Colon (tissue), 2 donors: ENCODE measurements around the gene PPIP5K1.
"Not testable (repeated sequence)": the region's sequence is repeated elsewhere in the genome, so short reads cannot be mapped to it uniquely, and the experiment has no call there.

ENCODE experiments used
- FAIRE-seq: peaks from 2 replicates; lab custom pipeline; 2012; peaks lifted over from hg19 to GRCh38; lab: Jason Lieb, UNC
- donor health status: control.
- donor health status: control.

The PPIP5K1 gene

DNA sequence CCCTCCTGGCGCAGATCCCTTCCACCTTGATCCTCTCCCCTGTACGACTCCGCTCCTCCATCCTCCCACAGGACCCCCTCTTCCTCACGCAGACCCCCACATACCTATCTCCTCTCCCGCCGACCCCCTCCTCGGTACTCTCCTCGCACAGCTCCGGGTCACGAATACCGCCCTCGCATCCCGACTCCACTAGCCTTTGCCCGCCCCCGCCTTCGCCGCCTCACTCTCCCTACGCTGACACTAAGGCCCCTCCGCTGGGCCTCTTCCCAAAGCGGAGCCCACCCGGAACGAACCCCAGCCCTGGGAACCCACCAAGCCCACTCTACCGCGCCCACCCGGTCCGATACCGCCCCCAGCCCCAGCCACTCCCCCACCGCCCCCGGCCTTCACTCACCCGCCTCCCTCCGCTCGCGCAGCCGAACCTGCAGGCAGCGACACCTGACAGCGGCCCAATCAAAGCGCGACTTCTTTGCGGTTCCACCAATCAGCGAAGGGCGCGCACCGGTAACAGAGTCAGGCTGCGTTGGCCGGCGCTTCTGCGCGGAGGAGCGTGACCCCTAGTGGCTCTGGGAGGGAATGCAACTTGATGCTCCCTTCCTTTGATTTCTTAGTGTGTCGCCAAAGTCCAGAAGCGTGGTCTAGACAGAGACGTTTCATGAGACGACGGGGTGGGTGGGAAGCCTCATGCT is at the start of gene PPIP5K1:
Gene PPIP5K1 (minus strand): TSS at position 431 of the 689 bp plus-strand sequence. CDS start 5,704 bp downstream, outside the sequence.
- peak; percentile 21 for FAIRE-seq

DNA sequence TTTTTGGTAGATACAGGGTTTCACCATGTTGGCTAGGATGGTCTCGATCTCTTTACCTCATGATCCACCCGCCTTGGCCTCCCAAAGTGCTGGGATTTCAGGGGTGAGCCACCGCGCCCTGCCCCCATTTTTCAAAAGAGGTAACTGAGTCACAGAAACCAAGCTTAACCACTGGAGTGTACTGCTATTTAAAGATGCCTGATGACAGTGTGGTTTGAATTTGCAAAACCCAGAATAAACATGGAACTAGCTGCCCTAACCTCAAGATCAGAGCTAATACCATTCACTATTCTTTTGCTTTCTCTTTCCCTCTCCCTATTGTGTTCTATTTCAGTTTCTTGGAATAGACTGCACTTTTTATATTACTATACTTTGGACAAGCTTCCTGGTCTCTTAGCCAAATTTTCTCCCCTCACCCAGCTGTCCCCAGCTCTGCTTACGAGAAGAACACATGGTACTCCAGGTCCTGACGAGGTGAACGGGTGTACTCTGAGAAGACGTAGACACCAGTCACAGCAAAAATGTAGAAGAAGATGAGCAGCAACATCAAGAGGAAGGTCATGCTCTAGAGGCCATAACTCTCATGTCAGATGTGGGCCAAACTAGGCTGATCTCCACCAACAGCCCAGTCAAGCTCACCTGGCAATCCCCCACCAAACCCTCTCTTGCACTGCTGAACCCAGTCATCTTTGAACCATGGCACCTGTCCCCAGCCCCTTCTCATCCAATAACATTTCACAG is 48.6 kb upstream of the PPIP5K1 start:
- not testable (repeated sequence) for FAIRE-seq

DNA sequence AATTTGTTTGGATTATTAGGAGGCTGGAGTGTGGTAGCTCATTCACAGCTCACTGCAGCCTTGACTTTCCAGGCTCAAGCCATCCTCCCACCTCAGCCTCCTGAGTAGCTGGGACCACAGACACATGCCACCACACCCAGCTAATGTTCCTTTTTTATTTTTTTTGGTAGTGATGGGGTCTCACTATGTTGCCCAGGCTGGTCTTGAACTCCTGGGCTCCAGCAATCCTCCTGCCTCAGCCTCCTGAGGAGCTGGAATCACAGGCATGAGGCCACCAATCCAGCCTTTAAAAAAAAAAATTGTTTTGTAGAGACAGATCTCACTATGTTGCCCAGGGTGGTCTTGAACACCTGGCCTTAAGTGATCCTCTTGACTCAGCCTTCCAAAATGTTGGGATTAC is 36.9 kb upstream of the PPIP5K1 start:
- FAIRE-seq, result not testable (repeated sequence)

DNA sequence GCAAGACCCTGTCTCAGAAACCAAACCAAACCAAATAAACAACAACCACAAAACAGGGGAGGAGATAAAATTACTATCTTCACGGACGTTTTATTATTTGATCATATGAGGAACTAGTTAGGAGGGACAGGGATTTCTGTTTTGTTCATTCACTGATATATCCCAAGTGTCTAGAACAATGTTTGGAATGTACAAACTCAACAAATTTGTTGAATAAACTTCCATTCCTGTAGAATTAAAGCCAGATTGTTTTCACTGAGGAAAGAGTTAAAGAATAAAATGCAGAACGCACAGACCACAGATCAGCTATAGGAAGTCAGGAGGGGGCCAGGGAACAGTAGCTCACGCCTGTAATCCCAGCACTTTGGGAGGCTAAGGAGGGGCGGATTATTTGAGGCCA is 35.1 kb upstream of the PPIP5K1 start:
- FAIRE-seq, result no peak

DNA sequence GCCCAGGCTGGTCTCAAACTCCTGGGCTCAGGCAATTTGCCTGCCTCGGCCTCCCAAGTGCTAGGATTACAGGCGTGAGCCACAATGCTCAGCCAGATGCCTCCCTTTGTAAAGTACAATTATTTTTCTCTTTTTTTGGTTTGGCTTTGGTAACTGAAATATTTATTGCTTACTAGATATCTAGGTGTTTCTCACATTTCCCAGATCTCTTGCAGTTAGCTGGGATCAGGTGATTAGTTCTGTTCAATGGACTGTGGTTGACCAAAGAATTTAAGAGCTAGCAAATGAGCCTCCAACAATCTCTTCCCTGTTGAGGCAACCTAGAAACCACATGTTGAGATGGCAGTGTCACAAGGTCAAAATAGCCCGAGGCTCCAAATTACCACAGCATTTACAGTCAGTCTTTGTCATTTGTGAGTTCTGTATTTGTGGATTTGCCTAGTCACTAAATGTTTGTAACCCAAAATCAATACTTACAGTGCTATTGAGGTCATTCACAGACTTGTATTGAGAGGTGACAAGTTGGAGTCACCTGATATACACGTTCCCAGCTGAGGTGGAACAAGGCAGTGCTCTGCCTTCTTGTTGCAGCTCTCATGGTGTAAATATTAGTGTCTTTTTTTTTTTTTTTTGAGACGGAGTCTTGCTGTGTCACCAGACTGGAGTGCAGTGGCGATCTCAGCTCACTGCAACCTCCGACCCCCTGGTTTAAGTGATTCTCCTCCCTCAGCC is 32.2 kb upstream of the PPIP5K1 start:
- FAIRE-seq, result not testable (repeated sequence)

DNA sequence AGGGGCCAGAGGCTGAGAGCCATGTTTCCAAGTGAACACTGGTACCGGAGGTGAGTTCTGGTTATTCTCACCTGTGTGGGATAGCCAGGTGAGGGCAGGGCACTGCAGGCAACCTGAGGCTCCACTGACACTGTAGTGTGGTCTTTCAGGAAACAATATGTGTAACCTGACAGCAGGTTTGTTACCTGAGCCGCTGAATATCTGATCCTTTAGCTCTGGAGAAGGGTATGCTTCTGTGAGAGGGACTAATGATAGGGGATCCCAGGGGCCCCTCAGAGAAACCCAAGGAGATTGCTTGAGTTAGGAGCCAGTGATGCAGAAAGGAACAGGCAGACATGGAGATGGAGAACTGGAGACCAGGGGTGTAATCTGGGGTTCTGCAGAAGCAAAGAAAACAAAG is 28.7 kb upstream of the PPIP5K1 start, which contains the start of gene STRC:
Gene STRC (minus strand): TSS at position 101 of the 400 bp plus-strand sequence. CDS start 78 bp downstream, at position 23.
- FAIRE-seq, result not testable (repeated sequence)

DNA sequence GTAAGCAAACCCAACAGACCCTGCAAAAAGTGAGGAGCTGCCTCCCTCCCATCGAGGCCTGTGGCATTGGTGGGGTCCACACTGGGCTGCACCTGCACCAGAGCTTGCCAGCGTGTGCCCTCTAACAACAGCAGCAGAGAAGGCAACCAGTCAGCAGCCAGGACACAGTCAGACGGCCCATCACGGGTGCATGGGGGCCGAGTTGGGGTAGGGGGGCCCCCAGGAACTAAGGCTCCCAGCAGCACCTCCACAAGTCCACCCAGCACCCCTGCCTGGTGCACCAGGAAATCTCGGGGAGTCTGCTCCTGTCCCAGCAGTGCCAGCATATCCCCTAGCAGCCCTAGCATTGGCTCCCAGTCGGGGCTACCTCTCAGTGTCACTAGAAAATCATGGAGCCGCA is 27.7 kb upstream of the PPIP5K1 start:
- not testable (repeated sequence) for FAIRE-seq

DNA sequence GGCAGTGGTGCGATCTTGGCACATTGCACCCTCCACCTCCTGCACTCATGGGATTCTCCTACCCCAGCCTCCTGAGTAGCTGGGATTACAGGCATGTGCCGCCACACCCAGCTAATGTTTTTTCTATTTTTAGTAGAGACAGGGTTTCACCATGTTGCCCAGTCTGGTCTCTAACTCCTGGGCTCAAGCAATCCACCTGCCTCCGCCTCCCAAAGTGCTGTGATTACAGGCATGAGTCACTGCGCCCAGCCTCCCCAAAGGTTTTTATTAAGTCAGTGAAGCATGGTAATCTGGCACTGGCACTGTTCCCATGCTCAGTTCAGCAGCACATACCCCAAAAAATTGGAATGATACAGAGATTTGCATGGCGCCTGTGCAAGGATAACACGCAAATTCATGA is 12.2 kb upstream of the PPIP5K1 start:
- not testable (repeated sequence) for FAIRE-seq

DNA sequence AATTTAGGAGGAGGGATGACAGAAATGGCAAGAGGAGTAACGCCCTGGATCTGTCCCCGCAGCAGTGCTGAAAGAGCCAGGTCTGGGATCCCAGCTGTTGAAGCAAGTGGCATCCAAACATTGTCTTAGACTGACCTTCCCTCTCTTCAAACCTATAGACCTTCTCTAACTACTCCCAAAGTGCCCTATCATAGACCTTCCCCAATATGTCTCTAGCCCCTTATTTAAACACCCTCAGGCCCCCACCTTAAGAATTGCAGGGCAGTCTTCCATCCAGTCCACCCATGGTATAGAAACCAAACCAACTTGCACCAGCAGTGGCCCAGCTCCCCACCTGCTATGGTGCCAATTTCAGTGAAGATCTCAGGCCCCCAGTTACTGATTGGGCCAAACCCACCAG is 10.2 kb upstream of the PPIP5K1 start:
- not testable (repeated sequence) for FAIRE-seq

DNA sequence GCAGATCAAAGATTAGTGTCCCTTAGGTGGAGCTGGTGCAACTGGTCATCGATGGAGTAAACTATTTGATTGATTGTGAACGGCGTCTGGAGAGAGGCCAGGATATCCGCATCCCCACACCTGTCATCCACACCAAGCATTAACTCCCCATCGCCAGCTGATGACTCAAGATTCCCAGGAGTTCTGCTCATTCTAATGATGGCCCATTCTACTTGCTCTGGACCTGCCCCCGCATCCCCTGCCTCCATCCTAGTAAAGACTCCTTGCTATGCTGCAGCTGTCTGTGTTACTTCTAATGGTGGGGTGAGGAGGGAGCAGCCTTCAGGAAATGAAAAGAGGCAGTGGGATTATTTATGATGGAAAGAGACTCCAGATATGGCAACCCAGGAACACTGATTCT is 9.1 kb upstream of the PPIP5K1 start:
- FAIRE-seq, result not testable (repeated sequence)

DNA sequence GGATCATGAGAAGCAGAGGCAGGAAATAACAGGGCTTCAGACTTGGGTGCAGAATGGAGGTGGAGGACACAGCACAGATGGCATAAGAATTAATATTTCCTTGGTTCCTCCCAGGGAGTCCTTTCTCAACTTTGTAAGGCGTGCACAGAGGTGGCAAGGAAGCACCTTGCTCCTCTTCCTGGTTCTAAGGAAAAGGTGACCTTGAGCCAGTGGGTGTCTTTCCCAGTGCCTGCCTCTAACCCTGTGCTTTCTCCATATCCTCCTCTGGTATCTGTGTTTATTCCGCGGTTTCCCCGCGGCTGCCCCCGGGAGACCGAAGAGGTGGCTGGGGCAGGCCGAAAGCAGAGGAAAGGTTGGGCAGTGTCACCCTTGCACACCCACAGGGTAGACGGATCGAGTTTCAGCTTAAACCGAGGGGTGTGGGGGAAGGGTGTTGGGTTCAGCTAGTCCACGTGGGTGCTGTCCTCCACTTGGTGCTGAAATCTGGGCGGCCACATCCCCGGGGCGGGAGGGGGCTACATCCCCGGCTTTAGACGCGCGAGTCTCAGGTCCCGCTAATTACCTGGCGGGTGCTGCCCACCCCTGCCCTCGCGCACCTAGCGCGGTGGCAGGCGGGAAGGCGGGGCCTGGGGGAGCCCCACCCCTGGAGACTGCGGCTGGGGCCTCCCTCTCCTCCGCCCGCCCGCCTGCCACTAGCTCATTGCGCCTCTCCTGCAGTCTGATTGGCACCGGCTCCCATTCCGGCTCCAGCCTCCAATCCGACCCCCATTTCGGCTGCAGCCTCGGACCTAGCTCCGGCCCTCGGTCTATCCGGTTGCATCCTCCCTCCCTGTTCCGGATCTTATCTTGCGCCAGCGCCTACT is 3.6 kb upstream of the PPIP5K1 start, which contains the start of gene CKMT1B:
Gene CKMT1B (plus strand): TSS at position 700 of the 863 bp plus-strand sequence. CDS start 192 bp downstream, outside the sequence.
- FAIRE-seq, result not testable (repeated sequence)

DNA sequence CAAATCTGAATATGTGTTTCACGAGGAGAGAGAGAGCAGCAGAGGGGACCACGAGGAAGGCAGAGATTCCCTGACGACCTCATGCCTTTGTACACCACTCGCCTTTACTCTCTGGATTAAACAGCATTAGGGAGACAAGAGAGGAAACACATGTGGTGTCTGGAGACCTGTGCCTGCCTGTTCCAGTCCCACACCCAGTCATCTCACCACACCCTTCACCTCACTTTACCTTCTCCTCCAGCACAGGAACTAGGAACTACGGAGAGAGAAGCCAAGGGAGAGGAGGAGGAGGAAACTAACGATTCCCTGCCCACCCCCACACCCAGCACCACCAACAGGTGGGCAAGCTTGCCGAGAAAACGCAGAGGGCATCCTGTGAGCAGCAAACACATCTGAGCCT is 2.8 kb upstream of the PPIP5K1 start:
- FAIRE-seq, result not testable (repeated sequence)

DNA sequence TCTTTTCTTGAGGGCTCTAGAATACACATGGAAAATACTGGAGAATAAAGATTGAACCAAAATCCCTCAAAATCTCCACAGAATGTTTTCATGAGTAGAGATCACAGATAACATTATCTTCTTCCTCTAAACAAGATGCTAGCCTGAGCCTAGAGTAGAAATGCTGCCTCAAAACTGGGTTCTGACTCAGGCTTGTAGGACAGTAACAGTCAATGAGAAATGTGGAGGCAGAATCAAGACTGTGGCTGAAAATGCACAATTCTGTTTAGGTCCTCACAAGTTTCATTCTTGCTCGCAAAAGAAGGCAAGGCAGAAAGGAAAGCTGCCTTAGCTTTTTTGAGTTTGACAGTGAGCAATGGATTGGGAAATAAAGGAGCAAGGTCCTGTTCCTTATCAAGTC is 15.4 kb downstream of the PPIP5K1 start:
- not testable (repeated sequence) for FAIRE-seq

DNA sequence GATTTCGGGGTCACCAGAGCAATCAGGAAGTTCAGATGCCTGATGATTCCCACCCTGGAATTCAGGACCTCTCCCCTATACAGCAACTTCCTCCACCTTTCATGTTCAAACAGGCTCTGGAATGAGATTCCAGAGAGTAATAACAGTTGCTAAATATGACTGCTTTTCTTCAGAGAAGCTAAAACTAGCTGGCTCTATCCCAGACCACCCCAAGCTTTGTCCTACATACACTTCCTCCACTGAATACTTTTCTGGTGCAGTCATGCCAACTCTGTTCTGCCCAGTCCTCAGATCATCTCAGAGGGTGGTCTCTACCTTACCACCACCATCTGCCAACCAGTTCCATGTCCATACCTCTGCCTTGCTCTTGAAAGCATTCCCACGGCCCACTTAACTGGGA is 23.4 kb downstream of the PPIP5K1 start:
- FAIRE-seq, result not testable (repeated sequence)

DNA sequence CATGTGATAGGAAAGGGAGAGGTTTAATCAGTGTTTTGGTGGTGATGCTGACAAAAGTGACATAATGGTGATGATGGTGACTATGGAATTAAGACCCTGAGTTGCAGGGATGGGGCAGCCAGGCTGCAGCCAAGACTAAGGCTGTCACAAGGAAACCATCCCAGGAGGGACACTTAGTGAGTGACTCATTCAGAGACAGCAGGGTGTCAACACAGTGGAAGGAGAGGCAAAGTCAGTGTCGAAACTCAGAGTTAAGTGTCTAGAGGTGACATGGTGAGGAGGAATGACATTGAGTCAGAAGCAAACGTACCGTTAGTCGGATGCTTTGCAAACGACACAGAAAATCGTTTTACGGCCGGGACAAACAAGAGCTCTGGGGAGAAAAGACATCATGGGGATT is 26.2 kb downstream of the PPIP5K1 start:
- FAIRE-seq, result not testable (repeated sequence)

DNA sequence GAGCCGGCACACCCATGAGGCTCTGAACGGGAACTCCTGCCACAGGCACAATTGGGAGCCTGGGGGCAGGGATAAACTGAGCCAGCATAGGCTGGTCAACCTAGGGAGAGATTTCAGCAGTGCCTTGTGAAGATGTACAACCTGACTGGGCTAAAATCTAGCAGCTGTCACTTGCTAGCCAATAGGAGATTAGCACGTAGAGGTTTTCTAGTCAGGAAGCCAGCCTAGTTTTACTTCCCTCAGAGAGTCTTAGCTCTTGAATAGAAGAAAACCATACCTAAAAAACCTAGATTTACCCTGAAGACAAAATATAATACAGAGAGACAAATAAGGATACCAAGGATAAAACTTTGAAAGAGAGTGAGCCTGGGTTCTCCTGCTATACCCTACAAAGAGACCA is 27.3 kb downstream of the PPIP5K1 start:
- FAIRE-seq, result not testable (repeated sequence)

DNA sequence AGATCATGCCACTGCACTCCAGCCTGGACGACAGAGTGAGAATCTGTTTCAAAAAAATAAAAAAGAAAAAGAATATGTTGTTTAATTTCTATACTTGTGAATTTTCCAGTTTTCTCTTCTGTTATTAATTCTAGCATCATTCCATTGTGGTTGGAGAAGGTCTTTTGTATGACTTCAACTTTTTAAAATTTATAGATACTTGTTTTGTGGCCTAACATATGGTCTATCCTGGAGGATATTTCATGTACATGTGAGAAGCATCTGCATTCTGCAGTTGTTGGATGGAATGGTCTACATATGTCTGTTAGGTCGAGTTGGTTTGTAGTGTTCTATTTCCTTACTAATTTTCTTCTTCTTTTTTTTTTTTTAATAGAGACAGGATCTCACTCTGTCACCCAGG is 37.0 kb downstream of the PPIP5K1 start:
- FAIRE-seq, result no peak

DNA sequence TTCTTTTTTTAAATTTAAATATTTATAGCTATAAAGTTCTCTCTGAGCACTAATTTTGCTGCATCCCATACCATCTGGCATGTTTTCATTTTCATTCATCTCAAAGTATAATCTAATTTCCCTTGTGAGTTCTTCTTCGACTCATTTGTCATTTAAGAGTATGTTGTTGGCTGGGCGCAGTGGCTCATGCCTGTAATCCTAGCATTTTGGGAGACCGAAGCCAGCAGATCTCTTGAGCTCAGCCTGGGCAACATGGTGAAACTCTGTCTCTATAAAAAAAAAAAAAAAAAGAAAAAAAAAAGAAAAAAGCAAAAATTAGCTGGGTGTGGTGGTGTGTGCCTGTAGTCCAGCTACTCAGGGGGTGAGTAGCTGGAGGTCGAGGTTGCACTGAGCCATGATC is 37.8 kb downstream of the PPIP5K1 start:
- no peak for FAIRE-seq

DNA sequence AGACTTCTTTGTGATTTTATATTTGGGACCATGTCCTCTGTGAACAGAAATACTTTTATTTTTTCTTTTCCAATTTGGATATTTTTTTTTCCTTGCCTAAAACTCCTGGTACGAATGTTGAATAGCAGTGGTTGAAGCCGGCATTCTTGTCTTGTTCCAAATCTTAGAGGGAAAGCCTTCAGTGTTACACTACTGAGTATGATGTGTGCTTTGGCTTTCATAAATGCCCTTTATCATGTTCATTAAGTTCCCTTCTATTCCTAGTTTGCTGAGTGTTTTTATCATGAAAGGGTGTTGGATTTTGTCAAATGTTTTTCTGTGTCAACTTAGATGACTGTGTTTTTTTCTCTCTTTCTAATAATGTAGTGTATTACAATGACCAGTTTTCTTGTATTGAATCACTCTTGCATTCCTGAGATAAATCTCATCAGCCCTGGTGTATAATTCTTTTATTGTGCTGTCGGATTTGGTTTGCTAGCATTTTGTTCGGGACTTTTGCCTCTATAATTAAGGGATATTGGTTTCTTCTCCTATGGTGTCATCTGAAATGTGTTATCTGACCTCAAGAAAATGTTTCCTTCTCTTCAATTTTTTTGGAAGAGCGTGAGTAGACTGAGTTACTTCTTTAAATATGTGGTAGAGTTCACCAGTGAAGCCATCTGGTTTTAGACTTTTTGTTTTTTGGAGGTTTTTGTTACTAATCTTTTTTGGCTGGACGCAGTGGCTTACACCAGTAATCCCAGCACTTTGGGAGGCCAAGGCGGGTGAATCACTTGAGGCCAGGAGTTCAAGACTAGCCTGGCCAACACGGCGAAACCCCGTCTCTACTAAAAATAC is 39.3 kb downstream of the PPIP5K1 start:
- no peak for FAIRE-seq

DNA sequence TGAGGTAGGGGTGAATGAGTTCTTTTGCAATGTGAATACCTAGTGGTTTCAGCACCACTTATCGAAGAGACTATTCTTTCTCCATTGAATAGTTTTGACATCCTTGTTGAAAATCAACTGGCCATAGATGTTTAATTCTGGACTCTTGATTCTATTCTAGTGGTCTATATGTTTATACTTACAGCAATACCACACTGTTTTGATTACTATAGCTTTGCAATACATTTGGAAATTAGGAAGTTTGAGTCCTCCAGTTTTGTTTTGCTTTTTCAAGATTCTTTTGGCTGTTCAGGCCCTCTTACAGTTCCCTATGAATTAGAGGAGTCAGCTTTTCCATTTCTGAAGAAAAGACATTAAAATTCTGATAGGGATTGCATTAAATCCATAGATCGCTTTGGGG is 42.5 kb downstream of the PPIP5K1 start:
- FAIRE-seq, result no peak

DNA sequence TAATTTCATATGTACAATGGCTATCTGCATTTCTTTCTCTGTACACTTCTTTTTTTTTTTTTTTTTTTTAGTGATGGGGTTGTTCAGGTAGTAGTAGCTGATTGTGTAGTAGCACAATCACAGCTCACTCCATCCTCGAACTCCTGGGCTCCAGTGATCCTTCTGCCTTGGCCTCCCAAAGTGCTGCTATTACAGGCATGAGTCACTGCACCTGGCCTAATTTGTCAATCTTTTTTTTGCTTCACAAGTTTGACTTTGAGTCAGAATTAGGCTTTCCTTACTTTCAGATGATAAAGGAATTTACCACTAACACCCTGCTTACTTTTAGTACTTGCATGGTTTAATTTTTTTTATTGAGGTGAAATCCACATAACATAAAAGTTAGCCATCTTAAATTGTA is 44.6 kb downstream of the PPIP5K1 start:
- FAIRE-seq, result no peak
